Uterus (tissue), 2 donors: ENCODE results near the gene PLA2G7.

Experiments
- CTCF ChIP-seq, 4 experiments: fragments of 200-600 bp in 2 of 4; fragments of 450-650 bp in 2 of 4; sonication (generic) in 2 of 4; IDR thresholded peaks; one replicate each; pipeline ENCODE4 v1.5.1; 2016 to 2019; ENCODE audit warnings: antibody characterized with exemption in 4 of 4, mild to moderate bottlenecking in 2 of 4, moderate library complexity in 1 of 4
- POLR2A ChIP-seq, 2 donors: fragments of 450-650 bp; IDR thresholded peaks; one replicate each; pipeline ENCODE4 v1.6.1; 2016; ENCODE audit warnings: antibody characterized with exemption in 2 of 2, mild to moderate bottlenecking in 1 of 2, moderate library complexity in 1 of 2

DNA sequence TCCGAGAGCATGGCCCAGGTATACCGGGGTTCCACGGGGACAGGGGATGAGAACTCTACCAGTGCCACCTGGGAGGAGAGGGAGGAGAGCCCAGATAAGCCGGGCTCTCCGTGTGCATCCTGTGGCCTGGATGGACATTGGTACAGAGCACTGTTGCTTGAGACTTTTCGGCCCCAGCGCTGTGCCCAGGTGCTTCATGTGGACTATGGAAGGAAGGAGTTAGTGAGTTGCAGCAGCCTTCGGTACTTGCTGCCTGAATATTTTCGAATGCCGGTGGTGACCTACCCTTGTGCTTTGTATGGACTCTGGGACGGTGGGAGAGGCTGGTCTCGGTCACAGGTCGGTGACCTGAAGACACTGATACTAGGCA is 46.2 kb downstream of the PLA2G7 start:
- TF ChIP-seq CTCF (IDR thresholded peaks at IDR 0.05), result no peak
- TF ChIP-seq POLR2A (IDR thresholded peaks at IDR 0.05), result no peak
